GM23248 (cell line): ENCODE measurements around the gene MICU2. TPM values are rescaled to one million over a fixed set of nuclear protein-coding genes. Genes with fewer than 3 reads are reported as not detected.

Source experiments
- DNase-seq: peaks from one replicate; pipeline ENCODE4 v3.0.0-alpha.2; 2015
- H2AFZ ChIP-seq: fragments of 200-600 bp; sonication (generic); 2 replicates; pipeline ENCODE4 v1.6.1; 2016; ENCODE audit warnings: antibody characterized with exemption
- H3F3A ChIP-seq: fragments of 200-600 bp; sonication (generic); 2 replicates; pipeline ENCODE4 v1.6.1; 2016; ENCODE audit warnings: mild to moderate bottlenecking, antibody characterized with exemption, mixed run types; ENCODE audit not compliant: insufficient read depth
- H3K27ac ChIP-seq: fragments of 200-600 bp; sonication (generic); 2 replicates; pipeline ENCODE4 v1.5.1; 2016; ENCODE audit warnings: mild to moderate bottlenecking
- H3K27me3 ChIP-seq: fragments of 200-600 bp; sonication (generic); replicated peaks from 2 replicates; pipeline ENCODE4 v1.6.1; 2016; ENCODE audit warnings: mild to moderate bottlenecking; ENCODE audit not compliant: insufficient read depth
- H3K36me3 ChIP-seq: fragments of 200-600 bp; sonication (generic); 2 replicates; pipeline ENCODE4 v1.6.1; 2016; ENCODE audit warnings: low read depth, mild to moderate bottlenecking
- H3K4me1 ChIP-seq: fragments of 200-600 bp; sonication (generic); 2 replicates; pipeline ENCODE4 v1.6.1; 2016; ENCODE audit warnings: mild to moderate bottlenecking; ENCODE audit not compliant: insufficient read depth
- H3K4me2 ChIP-seq: fragments of 200-600 bp; sonication (generic); one replicate; pipeline ENCODE4 v1.6.1; 2016; ENCODE audit warnings: mild to moderate bottlenecking; ENCODE audit not compliant: unreplicated experiment
- H3K4me3 ChIP-seq: fragments of 200-600 bp; sonication (generic); 2 replicates; pipeline ENCODE4 v1.5.1; 2016; ENCODE audit warnings: mild to moderate bottlenecking
- H3K79me2 ChIP-seq: fragments of 200-600 bp; sonication (generic); 2 replicates; pipeline ENCODE4 v1.6.1; 2016; ENCODE audit warnings: mild to moderate bottlenecking; ENCODE audit not compliant: insufficient read depth
- H3K9ac ChIP-seq: fragments of 200-600 bp; sonication (generic); 2 replicates; pipeline ENCODE4 v1.6.1; 2016; ENCODE audit warnings: mild to moderate bottlenecking
- H3K9me2 ChIP-seq: fragments of 200-600 bp; sonication (generic); 2 replicates; pipeline ENCODE4 v1.6.1; 2016; ENCODE audit warnings: mixed run types, mild to moderate bottlenecking, moderate library complexity; ENCODE audit not compliant: insufficient read depth
- H3K9me3 ChIP-seq: fragments of 200-600 bp; sonication (generic); one replicate; pipeline ENCODE4 v1.6.1; 2017; ENCODE audit warnings: low read depth
- H4K20me1 ChIP-seq: fragments of 200-600 bp; sonication (generic); 2 replicates; pipeline ENCODE4 v1.6.0; 2016; ENCODE audit not compliant: insufficient read depth
- EZH2 ChIP-seq: fragments of 200-600 bp; sonication (generic); IDR thresholded peaks from 2 replicates; pipeline ENCODE4 v1.6.1; 2018; ENCODE audit warnings: antibody characterized with exemption, mild to moderate bottlenecking; ENCODE audit not compliant: insufficient read depth, poor library complexity, severe bottlenecking
- EZH2phosphoT487 ChIP-seq: fragments of 200-600 bp; sonication (generic); IDR thresholded peaks from 2 replicates; pipeline ENCODE4 v1.6.1; 2018; ENCODE audit warnings: antibody characterized with exemption, moderate library complexity, mild to moderate bottlenecking, low read depth; ENCODE audit not compliant: insufficient read depth
- WGBS, 2 experiments: methylation state at CpG; one replicate each; pipeline ENCODE4 v1.1.6; 2015 to 2017; ENCODE audit warnings: low lambda C conversion rate in 2 of 2, low coverage in 1 of 2; ENCODE audit errors: missing lambda C conversion rate in 2 of 2; 5-methylcytosine and 5-hydroxymethylcytosine counted together
- in situ Hi-C: fragments of 300-500 bp; cut with MboI; formaldehyde crosslinking; loops from 2 replicates; pipeline ENCODE4 v1.15.0; 2020
- polyA plus RNA-seq: library from polyadenylated mRNA; unstranded; fragments of >200 nt; fragmentation: Nextera tagmentation; extraction: Ambion mirVana; gene quantifications from 2 replicates; pipeline ENCODE4 v1.2.1, GENCODE V29; 2016
- total RNA-seq: library from RNA; depleted of rRNA; stranded (reverse); fragments of >200 nt; shearing (Covaris generic); gene quantifications from 2 replicates; pipeline ENCODE4 v1.2.3, GENCODE V29; 2014

The MICU2 gene
- total and polyA plus RNA-seq, 2 experiments from 2014 or later = 41.4 to 61.7 TPM

GRCh38 chr13:21625366-21625765, 21.4 kb upstream of the MICU2 start:
- WGBS, 2 experiments = 26 to 27% methylated on average over 8 of the region's 8 CpGs
- Histone ChIP-seq H3K27me3 (no peaks in the 10 kb centered on the region), H2AFZ (0 out of 2 replicates have a peak overlapping the region, but pooled peaks have one; percentile 31), H4K20me1 (no peaks in the 10 kb centered on the region), H3K9ac (no peak overlapping the region), H3K79me2 (no peaks in the 10 kb centered on the region), H3K4me3 (no peak overlapping the region), H3K4me2 (no peak overlapping the region), H3F3A (no peaks in the 10 kb centered on the region), H3K9me2 (no peaks in the 10 kb centered on the region), H3K4me1 (no peaks in the 10 kb centered on the region), H3K36me3 (no peaks in the 10 kb centered on the region), H3K9me3 (no peaks in the 10 kb centered on the region), H3K27ac (no peak overlapping the region)
- TF ChIP-seq EZH2 (no peak), EZH2phosphoT487 (no peak)
- in situ Hi-C loops = loop anchor here (25.0 kb wide), 1 partner anchor 1137 kb away; no protein-coding TSS in a partner anchor
- peak; percentile 63 for DNase-seq

- in situ Hi-C loops = loop anchor here (25.0 kb wide), 1 partner anchor 1691 kb away; no protein-coding TSS in a partner anchor
- Histone ChIP-seq H3K79me2 (no peaks in the 10 kb centered on the region), H3K27ac (no peak overlapping the region), H3K9me2 (no peaks in the 10 kb centered on the region), H3K9ac (no peak overlapping the region), H3K27me3 (no peaks in the 10 kb centered on the region; the same call in 1 of the 2 replicates), H3K4me1 (no peaks in the 10 kb centered on the region), H3F3A (no peaks in the 10 kb centered on the region), H3K36me3 (no peaks in the 10 kb centered on the region), H2AFZ (no peak overlapping the region), H3K9me3 (no peaks in the 10 kb centered on the region), H3K4me2 (no peak overlapping the region), H3K4me3 (no peak overlapping the region), H4K20me1 (no peaks in the 10 kb centered on the region)
- TF ChIP-seq EZH2 = no peak
- no peak for TF ChIP-seq EZH2phosphoT487
- WGBS, 2 experiments = 48 to 63% methylated on average over 3 of the region's 3 CpGs
- no peak for DNase-seq
Measured at GRCh38 chr13:21620861-21621260, 16.9 kb upstream of the MICU2 start.

- H3K4me1 ChIP-seq = no peaks in the 10 kb centered on the region
- no peak for TF ChIP-seq EZH2
- no peak for TF ChIP-seq EZH2phosphoT487
- no peak overlapping the region for H3K27ac ChIP-seq
- no peak for DNase-seq
- H3K36me3 ChIP-seq = no peaks in the 10 kb centered on the region
- 45 to 50% methylated on average over 3 of the region's 3 CpGs for WGBS, 2 experiments
- H3K9me3 ChIP-seq = no peaks in the 10 kb centered on the region
- no peaks in the 10 kb centered on the region for H3F3A ChIP-seq
- in situ Hi-C loops = loop anchor here (25.0 kb wide), 1 partner anchor 1693 kb away; no protein-coding TSS in a partner anchor
- H2AFZ ChIP-seq = no peak overlapping the region
- no peaks in the 10 kb centered on the region for H3K9me2 ChIP-seq
- no peak overlapping the region for H3K9ac ChIP-seq
- H3K79me2 ChIP-seq = no peaks in the 10 kb centered on the region
- no peak overlapping the region for H3K4me2 ChIP-seq
- no peaks in the 10 kb centered on the region; the same call in 1 of the 2 replicates for H3K27me3 ChIP-seq
- H3K4me3 ChIP-seq = no peak overlapping the region
- no peaks in the 10 kb centered on the region for H4K20me1 ChIP-seq
Measured at GRCh38 chr13:21619633-21620220, 15.8 kb upstream of the MICU2 start.

GRCh38 chr13:21616880-21617279, 12.9 kb upstream of the MICU2 start:
- Histone ChIP-seq H3K79me2 (no peaks in the 10 kb centered on the region), H3K27ac (no peak overlapping the region), H4K20me1 (no peaks in the 10 kb centered on the region), H3K4me1 (no peaks in the 10 kb centered on the region), H3K36me3 (no peaks in the 10 kb centered on the region), H3K4me2 (no peak overlapping the region), H3K9ac (no peak overlapping the region), H3K9me3 (no peaks in the 10 kb centered on the region), H3K27me3 (no peaks in the 10 kb centered on the region; the same call in 1 of the 2 replicates), H2AFZ (no peak overlapping the region), H3F3A (no peaks in the 10 kb centered on the region), H3K9me2 (no peaks in the 10 kb centered on the region), H3K4me3 (no peak overlapping the region)
- no peak for DNase-seq
- TF ChIP-seq EZH2phosphoT487 (no peak), EZH2 (no peak)
- in situ Hi-C loops = loop anchor here (25.0 kb wide), 1 partner anchor 1695 kb away; no protein-coding TSS in a partner anchor
- whole genome bisulfite sequencing, 2 experiments = 31 to 38% methylated on average over 3 of the region's 3 CpGs
